Right cardiac atrium (tissue), 5 donors: ENCODE results near the gene SLC35F3. TPM values are rescaled to one million over a fixed set of nuclear protein-coding genes. Genes with fewer than 3 reads are reported as not detected.
"Not testable (repeated sequence)": the region's sequence is repeated elsewhere in the genome, so short reads cannot be mapped to it uniquely, and the experiment has no call there.

Experiments
- ATAC-seq, 2 donors: fragments of 200-7000 bp; cut with Tn5 transposase; one replicate each; pipeline versions ENCODE4 v1.8.0 to v1.9.1; 2020; ENCODE audit warnings: moderate library complexity in 2 of 2, mild to moderate bottlenecking in 1 of 2
- DNase-seq, 3 donors: peaks; one replicate each; pipeline ENCODE4 v3.0.0-alpha.2; 2020
- H3K27ac ChIP-seq: one replicate; pipeline ENCODE4 v1.5.1; 2013; ENCODE audit warnings: mild to moderate bottlenecking, low read length, control low read depth, moderate library complexity
- H3K27me3 ChIP-seq: one replicate; pipeline ENCODE4 v1.6.1; 2013; ENCODE audit not compliant: control insufficient read depth, insufficient read depth
- H3K4me1 ChIP-seq: one replicate; pipeline ENCODE4 v1.6.1; 2013; ENCODE audit warnings: low read length; ENCODE audit not compliant: control insufficient read depth, insufficient read depth
- H3K4me3 ChIP-seq: one replicate; pipeline ENCODE4 v1.5.1; 2013; ENCODE audit warnings: low read length, control low read depth
- H3K9me3 ChIP-seq: one replicate; pipeline ENCODE4 v1.6.1; 2013; ENCODE audit warnings: low read length; ENCODE audit not compliant: control insufficient read depth
- WGBS: extraction: QIAGEN DNeasy Blood & Tissue Kit; methylation state at CpG from one replicate; pipeline ENCODE4 v1.1.7; 2013; 5-methylcytosine and 5-hydroxymethylcytosine counted together
- intact Hi-C, 4 donors: fragments of 100-400 bp; cut with DNase I; formaldehyde crosslinking; loops; one replicate each; pipeline versions ENCODE4 v1.11.0 to v1.14.0; 2022 to 2023
- polyA plus RNA-seq: library from polyadenylated mRNA; stranded (reverse); fragments of 200-250 nt; gene quantifications from one replicate; pipeline ENCODE4 v1.2.3, GENCODE V29; 2013
- total RNA-seq, 4 donors: library from RNA; stranded (reverse); fragmentation: NEBNext Ultra II Directional; extraction: Animal tissue kit (Norgen Biotek cat#: 25700); gene quantifications; one replicate each; pipeline ENCODE4 v1.2.1, GENCODE V29; 2021
- donor health status: healthy with polysubstance abuse.
- donor health status: DM: no; HTN: yes; CAD: no.
- donor health status: DM: no; HTN: no; CAD: no.
- donor health status: DM: no; HTN: yes; CAD: no; lungs with severe emphysema.
- donor health status: DM: yes; HTN: yes; CAD: no.

The SLC35F3 gene
- total and polyA plus RNA-seq, 5 donors: 0.09 TPM; not detected in 4

- H3K4me1 ChIP-seq: no peaks in the 10 kb centered on the region
- no peak overlapping the region for H3K4me3 ChIP-seq
- DNase-seq (no peak), ATAC-seq (no peak)
- no peak overlapping the region for H3K27ac ChIP-seq
- intact Hi-C loops: no loop called here
- WGBS: 63% methylated on average over 3 of the region's 3 CpGs
- no peaks in the 10 kb centered on the region for H3K27me3 ChIP-seq
- no peaks in the 10 kb centered on the region for H3K9me3 ChIP-seq
Measured at GRCh38 chr1:234148350-234148749, 243.9 kb downstream of the SLC35F3 start.

DNA sequence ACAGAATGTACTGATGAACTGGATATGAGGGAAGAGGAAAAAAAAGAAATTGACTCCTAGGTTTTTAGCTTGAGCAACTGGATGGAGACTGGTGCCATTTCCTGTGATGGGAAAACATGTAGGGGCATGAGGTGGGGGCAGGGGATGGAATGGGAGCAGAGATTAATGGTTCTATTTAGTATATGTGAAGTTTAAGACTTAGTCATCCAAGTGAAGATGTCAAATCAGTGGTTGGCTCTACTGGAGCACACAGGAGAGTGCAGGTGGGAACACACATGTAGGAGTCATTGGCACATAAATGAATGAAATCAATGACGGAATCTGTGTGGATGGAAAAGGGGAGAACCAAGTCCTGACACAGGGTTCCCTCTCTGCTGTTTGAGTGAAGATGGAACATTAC is 244.3 kb downstream of the SLC35F3 start:
- intact Hi-C loops: no loop called here
- H3K27me3 ChIP-seq: no peaks in the 10 kb centered on the region
- DNase-seq (no peak), ATAC-seq (no peak)
- 90% methylated on average over 1 of the region's 1 CpG for WGBS
- no peaks in the 10 kb centered on the region for H3K4me1 ChIP-seq
- no peak overlapping the region for H3K27ac ChIP-seq
- H3K4me3 ChIP-seq: no peak overlapping the region
- H3K9me3 ChIP-seq: no peaks in the 10 kb centered on the region

DNA sequence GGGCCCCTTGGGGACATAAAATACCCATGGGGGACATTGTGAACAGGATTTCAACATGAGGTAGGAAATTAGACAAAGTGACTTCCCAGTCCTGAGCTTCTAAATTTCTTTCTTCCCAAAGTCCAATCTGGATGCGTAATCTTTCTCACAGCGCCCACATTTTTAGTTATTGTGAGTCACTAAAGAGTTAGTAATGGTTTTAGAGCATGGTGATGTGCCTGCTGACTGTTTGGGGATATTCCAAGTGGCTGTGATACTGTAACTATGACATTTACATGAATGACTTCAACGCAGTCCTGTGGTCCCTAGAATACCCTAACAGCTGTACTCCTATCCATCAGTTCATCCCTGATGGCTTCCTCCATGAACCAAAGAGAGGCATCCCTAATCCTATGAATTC is 244.7 kb downstream of the SLC35F3 start:
- 84% methylated on average over 3 of the region's 3 CpGs for WGBS
- intact Hi-C loops: no loop called here
- H3K4me3 ChIP-seq: no peak overlapping the region
- H3K27ac ChIP-seq: no peak overlapping the region
- no peaks in the 10 kb centered on the region for H3K4me1 ChIP-seq
- H3K9me3 ChIP-seq: no peaks in the 10 kb centered on the region
- ATAC-seq: no peak
- DNase-seq: no peak
- no peaks in the 10 kb centered on the region for H3K27me3 ChIP-seq

GRCh38 chr1:234150892-234151291 is 246.4 kb downstream of the SLC35F3 start:
- H3K4me3 ChIP-seq: no peak overlapping the region
- no peaks in the 10 kb centered on the region for H3K4me1 ChIP-seq
- DNase-seq (no peak), ATAC-seq (no peak)
- no peaks in the 10 kb centered on the region for H3K27me3 ChIP-seq
- no peaks in the 10 kb centered on the region for H3K9me3 ChIP-seq
- 54% methylated on average over 2 of the region's 2 CpGs for WGBS
- no peak overlapping the region for H3K27ac ChIP-seq
- intact Hi-C loops: loop anchor here in 2 of 4 donors (10.0 kb wide), 1 partner anchor 164 kb away; no protein-coding TSS in a partner anchor

- not testable (repeated sequence) for H3K4me1 ChIP-seq, H3K27me3 ChIP-seq, H3K27ac ChIP-seq, H3K4me3 ChIP-seq, ATAC-seq, H3K9me3 ChIP-seq, DNase-seq
- 96% methylated on average over 4 of the region's 4 CpGs for WGBS
- intact Hi-C loops: loop anchor here in 2 of 4 donors (10.0 kb wide), 1 partner anchor 162 kb away; no protein-coding TSS in a partner anchor
Measured at GRCh38 chr1:234152344-234152743, 247.9 kb downstream of the SLC35F3 start.

DNA sequence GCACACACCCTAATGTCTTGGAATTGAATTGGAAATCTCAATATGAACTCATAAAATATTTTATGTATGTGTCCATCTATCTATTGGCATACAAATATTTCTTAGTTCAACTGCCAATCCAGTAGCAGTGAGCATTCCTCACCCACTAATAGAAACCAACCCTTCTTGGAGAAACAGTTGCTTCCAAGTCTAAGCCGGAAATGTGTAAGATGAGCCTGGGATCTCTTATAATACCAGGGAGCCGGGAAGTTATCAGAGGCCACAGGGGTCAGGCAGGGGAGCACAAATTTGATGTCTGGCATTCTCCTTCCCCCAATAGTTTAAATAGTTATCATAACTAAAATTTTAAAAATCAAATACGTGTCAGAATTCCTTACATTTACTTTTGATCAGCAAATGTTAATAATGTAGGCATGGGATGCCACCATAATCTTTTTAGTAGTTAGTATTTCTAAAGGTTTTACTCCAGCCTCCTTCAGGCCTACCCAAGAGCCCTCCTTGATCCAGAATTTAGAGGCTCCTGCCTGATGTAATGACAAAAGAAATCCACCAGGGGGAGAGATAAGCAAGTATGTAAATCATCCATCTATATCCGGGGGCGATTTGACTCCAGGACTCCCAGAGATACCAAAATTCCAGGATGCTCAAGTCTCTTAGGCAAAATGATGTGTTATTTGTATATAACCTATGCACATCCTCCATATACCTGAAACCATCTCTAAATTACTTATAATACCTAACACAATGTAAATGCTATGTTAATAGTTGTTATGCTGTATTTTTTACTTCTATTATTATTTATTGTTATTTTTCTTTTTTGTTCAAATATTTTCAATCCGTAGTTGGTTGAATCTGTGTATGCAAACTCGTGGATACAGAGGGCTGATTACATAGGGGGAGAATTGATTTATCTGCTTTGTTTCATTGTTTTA is 250.1 kb downstream of the SLC35F3 start:
- H3K27me3 ChIP-seq: no peaks in the 10 kb centered on the region
- no peak for DNase-seq
- no peak overlapping the region for H3K4me3 ChIP-seq
- no peaks in the 10 kb centered on the region for H3K4me1 ChIP-seq
- H3K9me3 ChIP-seq: no peaks in the 10 kb centered on the region
- H3K27ac ChIP-seq: no peak overlapping the region
- WGBS: 34% methylated on average over 7 of the region's 7 CpGs
- ATAC-seq: no peak
- intact Hi-C loops: loop anchor here in 2 of 4 donors (10.0 kb wide), 1 partner anchor 160 kb away; no protein-coding TSS in a partner anchor

GRCh38 chr1:234162661-234163060 is 258.2 kb downstream of the SLC35F3 start:
- DNase-seq: no peak
- Histone ChIP-seq H3K27me3 (no peaks in the 10 kb centered on the region), H3K9me3 (no peaks in the 10 kb centered on the region), H3K4me3 (no peak overlapping the region), H3K27ac (no peak overlapping the region), H3K4me1 (no peaks in the 10 kb centered on the region)
- ATAC-seq: no peak
- intact Hi-C loops: no loop called here

DNA sequence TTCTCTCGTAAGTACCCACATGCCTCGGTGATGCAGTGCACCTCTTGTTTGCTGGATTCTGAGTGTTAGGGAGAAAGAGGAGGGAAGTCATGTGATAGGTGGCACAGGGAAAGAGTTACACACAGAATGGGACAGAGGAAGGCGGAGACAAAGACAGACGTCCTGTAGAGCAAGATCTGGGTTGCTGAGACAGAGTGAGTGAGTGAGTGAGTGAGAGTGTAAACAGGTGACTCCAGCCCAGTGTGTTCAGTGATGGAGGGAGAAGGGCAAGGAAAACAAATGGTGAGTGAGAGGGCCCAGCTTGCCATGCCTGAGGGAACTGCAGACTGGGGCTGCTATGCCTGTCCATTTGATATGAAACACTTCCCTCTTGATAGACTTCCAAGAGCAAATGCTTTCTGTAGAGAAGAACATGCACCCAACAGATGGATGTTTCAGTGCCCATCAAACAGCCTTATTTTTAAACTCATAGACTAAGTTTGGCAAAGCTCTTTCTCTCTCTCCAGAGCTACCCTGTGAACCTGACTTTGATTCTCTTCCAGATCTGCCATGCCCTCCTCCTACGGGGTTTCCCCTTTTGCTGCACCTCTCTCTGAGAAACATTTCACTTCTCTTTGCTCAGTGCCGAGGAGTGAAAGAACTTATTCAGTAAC is 258.9 kb downstream of the SLC35F3 start:
- 55% methylated on average over 6 of the region's 6 CpGs for WGBS
- ATAC-seq (no peak), DNase-seq (no peak)
- no peak overlapping the region for H3K27ac ChIP-seq
- H3K27me3 ChIP-seq: no peaks in the 10 kb centered on the region
- H3K9me3 ChIP-seq: no peaks in the 10 kb centered on the region
- H3K4me1 ChIP-seq: no peaks in the 10 kb centered on the region
- intact Hi-C loops: no loop called here
- no peak overlapping the region for H3K4me3 ChIP-seq

DNA sequence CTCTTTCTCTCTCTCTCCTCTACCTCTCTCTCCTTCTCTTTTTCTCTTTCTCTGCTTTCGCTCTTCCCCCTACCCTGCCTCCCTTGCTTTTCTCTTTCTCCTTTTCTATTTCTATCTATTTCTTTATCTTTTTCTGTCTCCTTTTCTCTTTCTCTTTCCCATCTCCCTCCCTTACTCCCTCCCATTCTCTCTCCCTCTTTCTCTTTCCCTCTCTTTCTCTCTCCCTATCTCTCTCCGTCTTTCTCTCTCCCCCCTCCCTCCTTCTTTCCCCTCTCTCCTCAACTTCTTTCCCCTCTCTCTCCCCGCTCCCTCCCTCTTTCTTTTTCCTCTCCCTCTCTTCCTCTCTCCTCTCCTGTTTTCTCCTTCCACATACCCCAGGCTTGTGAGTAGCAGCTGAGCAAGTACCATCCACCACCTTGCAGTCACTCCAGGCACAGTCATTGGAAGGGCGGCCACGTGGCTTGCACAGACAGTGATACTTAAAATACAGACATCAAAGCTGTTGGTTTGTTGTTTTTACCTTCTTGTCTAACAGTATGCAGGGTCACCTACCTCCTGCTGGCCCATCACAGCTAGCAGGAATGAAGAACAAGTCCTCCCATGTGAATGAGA is 259.7 kb downstream of the SLC35F3 start:
- Histone ChIP-seq H3K4me3 (no peak overlapping the region), H3K27me3 (no peaks in the 10 kb centered on the region), H3K9me3 (no peaks in the 10 kb centered on the region), H3K27ac (no peak overlapping the region), H3K4me1 (no peaks in the 10 kb centered on the region)
- ATAC-seq (no peak), DNase-seq (no peak)
- intact Hi-C loops: no loop called here
- WGBS: 56% methylated on average over 5 of the region's 5 CpGs

DNA sequence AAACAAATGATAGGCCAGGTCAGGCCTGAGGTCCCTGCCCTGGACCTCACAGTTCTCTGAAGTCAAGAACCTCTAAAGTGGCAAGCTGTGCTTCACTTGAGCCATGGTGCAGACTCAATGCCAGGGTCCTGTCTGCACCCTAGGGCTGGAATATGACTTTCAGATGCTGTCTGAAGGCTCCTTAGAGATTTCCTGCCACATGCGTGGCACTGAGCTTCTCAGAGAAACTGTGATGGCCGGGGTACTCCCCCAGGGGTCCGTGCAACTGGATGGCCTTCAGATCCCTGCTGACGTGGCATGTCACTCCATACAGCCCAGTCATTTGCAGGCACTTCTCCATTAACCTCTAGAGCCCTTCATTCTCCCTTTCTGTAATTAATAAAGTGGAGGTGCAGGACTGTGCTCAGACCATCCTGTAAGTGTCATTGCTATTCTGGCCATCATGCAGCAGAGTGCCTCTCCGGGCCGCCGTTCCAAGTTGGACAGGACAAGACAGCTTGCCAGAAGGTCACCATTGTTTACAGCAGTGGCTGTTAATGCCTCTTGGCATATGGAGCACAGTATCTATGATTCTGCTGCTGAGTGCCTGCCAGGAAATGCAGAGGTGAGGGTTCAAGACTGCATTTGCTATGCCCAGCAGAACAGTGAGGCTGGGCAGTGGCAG is 263.7 kb downstream of the SLC35F3 start:
- DNase-seq (no peak), ATAC-seq (no peak)
- no peaks in the 10 kb centered on the region for H3K9me3 ChIP-seq

More for the DNA sequence above, 263.7 kb downstream of the SLC35F3 start:
- Histone ChIP-seq H3K27ac (no peak overlapping the region), H3K27me3 (no peaks in the 10 kb centered on the region), H3K4me1 (no peaks in the 10 kb centered on the region), H3K4me3 (no peak overlapping the region)
- WGBS: 54% methylated on average over 7 of the region's 7 CpGs
- intact Hi-C loops: no loop called here
